OCI-LY3 (cell line): Measurements from ENCODE around the gene PRXL2A.

Experiments
- CTCF ChIP-seq: fragments of 200-600, 300-600 bp; sonication (generic); IDR thresholded peaks from 2 replicates; pipeline ENCODE4 v1.5.1; 2014; ENCODE audit warnings: antibody characterized with exemption, low read length, low read depth
- EZH2phosphoT487 ChIP-seq: fragments of 200-600 bp; shearing (Covaris generic); IDR thresholded peaks from 2 replicates; pipeline ENCODE4 v1.6.1; 2018; ENCODE audit warnings: antibody characterized with exemption, mixed run types, low read depth

DNA sequence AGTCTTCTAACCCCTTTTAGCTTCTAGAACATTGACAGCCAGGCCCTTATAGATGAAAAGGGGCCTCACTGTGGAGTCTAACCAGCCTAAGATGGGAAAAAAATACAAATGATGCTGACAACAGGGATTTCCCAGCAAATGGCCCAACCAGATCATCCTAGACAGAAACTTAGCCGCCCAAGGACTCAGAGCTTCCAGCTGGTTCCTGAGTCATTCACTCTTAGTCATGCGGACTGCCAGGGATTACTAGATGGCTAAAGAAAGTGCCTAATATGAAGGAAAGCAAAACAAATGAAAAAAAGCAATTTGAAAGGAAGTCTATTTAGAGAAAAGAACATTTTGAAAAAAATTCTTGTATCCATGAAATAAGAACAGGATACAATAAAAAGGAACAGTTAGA lies 69.5 kb downstream of the PRXL2A start:
- TF ChIP-seq CTCF (no peak), EZH2phosphoT487 (no peak)
